GM12874 (cell line): ENCODE results near the gene MYO7A.

Source experiments
- TF ChIP-seq, protein P1 (sequence below): IDR thresholded peaks from 2 replicates; pipeline ENCODE4 v1.5.1; 2011; ENCODE audit warnings: low read depth, mild to moderate bottlenecking, control low read depth, low read length, moderate library complexity; ENCODE audit not compliant: insufficient read depth

Gene MYO7A

DNA sequence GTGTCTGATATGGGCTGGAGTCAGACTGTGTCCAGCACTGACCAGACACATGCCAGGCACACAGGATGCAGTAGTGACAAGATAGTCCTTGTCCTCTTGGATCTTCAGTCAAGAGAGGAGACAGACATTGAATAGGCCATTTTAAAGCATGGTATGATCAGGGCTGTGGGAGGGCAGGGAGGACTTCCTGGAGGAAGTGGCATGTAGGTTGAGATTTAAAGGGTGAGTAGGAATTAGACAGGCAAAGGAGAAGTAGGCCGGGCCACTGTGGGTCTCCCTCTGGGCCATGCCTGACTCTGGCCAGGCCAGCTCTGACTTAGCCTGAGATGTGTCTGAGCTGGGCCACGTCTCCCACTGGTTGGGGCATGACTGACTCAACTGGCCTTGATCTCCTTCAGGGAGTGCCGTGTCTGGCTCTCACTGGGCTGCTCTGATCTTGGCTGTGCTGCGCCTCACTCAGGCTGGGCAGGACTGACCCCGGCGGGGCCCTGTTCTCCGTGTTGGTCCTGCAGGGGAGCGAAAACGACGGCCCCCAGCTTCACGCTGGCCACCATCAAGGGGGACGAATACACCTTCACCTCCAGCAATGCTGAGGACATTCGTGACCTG lies 71.2 kb downstream of the MYO7A start:
- TF ChIP-seq, protein P1, sequence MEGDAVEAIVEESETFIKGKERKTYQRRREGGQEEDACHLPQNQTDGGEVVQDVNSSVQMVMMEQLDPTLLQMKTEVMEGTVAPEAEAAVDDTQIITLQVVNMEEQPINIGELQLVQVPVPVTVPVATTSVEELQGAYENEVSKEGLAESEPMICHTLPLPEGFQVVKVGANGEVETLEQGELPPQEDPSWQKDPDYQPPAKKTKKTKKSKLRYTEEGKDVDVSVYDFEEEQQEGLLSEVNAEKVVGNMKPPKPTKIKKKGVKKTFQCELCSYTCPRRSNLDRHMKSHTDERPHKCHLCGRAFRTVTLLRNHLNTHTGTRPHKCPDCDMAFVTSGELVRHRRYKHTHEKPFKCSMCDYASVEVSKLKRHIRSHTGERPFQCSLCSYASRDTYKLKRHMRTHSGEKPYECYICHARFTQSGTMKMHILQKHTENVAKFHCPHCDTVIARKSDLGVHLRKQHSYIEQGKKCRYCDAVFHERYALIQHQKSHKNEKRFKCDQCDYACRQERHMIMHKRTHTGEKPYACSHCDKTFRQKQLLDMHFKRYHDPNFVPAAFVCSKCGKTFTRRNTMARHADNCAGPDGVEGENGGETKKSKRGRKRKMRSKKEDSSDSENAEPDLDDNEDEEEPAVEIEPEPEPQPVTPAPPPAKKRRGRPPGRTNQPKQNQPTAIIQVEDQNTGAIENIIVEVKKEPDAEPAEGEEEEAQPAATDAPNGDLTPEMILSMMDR: no peak

DNA sequence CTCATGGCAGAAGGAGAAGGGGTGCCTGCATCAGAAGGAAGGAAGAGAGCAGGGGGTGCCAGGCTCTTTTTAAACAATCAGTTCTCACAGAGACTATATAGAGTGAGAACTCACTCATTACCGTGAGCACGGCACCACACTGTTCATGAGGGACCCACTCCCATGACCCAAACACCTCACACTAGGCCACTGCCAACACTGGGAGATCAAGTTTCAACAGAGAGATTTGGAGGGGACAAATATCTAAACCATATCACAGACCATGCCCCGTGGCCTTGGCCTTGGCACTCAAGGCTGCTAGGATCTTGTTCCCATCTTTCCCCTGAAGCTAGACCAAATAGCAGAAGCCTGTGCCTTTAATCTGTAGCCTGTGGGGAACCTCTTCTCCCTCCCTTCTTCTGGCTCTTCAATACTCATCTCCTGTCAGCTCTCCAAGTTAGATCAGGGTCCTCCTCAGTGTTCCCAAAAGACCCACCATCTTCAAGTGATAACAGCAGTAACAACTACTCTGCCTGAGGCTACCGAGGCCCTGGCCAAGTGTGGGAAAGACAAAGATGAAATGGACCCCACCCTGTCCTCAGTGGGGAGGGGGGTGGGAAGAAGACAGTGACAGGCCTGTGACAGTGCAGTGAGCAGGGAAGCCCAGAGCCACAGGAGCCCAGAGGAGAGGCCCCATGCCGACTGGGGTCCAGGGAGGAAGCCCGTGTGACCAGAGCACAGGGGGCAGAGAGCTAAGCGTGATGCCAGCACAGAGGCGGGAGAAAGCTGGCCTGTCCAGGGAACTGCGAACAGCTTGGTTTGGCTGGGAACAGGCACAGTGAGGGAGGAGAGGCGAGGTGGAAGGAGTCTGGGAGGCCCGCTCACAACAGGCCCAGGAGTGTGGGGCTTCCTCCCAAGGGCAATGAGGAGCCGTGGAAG lies 72.6 kb downstream of the MYO7A start:
- TF ChIP-seq, protein P1: no peak

DNA sequence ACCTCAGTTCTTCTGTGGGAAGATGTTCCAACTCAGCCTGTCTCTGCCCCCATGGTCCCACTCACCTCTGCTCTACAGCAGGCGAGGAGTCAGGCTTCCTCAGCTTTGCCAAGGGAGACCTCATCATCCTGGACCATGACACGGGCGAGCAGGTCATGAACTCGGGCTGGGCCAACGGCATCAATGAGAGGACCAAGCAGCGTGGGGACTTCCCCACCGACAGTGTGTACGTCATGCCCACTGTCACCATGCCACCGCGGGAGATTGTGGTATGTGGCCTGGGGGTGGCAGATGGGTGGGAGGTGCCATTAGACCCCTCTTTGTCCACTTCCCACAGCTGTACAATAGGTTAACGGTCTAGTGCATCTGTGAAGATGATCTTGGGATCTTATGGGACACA lies 73.3 kb downstream of the MYO7A start:
- TF ChIP-seq, protein P1: no peak

DNA sequence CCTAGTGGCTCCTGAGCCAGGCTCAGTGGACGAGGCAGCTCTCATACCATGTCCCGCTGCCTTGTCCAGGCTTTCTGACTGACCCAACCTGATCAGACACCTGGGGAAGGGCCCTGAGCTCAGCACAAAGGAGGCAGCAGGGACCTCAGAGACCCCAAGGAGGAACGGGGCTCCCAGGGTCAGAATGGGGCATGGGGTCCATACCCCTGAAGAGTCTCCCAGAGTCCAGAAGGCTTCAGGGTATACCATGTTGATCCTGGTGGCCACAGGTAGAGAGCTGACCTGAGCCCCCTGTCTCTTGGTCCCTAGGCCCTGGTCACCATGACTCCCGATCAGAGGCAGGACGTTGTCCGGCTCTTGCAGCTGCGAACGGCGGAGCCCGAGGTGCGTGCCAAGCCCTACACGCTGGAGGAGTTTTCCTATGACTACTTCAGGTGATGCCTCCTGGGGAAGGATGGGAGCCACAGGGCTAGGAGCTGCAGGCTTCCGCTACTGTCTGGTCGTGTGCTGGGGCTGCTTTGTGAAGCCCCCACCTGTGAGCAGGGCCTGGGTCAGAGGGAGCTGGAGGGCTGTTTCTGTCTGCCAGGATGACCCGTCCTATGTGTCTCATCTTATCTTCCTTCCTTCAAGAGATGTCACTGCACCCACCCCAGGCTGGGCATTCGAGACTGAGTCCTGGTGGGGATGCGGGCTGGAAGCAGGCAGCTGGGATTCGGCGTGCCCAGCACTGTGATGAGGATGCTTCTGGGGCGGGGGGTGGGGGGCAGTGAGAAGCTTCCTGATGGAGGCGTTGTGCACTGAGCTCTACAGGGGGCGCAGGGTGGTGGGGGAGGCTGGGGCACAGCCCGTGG lies 74.2 kb downstream of the MYO7A start:
- TF ChIP-seq, protein P1: no peak

DNA sequence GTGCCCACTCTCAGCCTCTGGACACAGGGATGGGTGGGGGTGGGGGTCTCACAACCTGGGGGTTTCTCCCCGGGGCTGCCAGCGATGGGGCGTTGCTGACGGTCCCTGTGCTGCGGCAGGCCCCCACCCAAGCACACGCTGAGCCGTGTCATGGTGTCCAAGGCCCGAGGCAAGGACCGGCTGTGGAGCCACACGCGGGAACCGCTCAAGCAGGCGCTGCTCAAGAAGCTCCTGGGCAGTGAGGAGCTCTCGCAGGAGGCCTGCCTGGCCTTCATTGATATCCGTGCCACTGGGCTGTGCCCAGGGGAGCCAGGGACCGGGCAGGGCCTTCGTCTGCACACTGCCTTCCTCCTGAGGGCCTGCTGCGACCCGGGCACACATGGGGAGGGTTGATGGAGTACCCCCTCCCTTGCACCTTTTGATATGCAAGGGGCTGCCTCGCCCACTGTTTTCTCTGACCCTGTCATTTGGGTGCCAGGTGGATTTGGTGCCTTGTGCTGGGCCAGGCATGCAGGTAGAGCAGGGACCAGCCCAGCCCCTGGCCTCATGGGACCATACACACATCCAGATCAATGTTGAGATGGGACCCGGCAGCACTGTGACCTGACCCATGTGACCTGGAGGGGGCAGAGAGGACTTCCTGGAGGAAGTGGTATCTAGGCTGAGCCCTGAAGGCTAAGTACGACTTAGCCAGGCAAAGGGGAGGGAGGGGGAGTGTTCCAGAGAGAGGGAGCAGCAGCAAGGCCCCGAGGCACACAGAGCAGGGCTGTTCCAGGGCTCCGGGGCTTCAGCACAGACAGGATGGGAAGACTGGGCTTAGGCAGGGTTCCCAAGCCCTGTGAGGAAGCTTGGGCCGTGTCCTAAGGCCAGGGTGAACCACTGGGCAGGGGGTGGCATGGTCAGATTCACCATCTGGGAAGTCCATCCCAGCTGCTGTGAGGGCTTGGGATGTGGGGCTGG lies 75.2 kb downstream of the MYO7A start:
- TF ChIP-seq, protein P1: no peak

DNA sequence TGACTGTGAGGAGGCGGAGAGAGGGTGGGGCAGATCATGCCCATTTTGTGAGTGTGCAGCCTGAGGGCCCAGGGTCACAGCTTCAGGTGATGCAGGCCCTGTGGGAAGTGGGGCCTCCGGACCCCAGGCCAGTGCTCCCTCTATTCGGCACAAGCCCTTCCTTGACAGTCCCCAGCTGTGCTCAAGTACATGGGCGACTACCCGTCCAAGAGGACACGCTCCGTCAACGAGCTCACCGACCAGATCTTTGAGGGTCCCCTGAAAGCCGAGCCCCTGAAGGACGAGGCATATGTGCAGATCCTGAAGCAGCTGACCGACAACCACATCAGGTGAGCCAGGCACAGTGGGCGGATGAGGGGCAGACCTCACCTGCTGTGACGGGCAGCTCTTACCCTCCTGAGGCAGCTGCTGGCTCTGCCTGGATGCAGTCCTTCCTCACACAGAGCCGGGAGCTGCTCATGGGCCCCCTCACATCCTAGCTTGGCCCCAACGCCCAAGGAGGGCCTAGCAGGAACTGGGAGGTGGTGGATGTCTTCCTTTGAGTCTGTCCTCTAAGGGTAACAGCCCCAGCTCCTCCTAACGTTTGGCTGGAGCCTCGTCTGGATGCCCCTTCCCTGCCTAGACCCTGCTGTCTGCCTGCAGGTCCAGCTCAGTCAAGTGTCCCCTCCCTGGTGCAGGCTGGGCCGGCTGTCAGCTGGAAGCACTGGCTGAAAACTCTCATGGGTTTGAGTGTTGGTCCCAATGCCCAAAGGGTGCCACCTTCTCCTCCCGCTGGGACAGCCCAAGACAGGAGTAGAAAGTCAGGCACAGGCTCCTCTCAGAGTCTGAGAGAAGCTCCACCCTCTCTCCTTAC lies 76.1 kb downstream of the MYO7A start:
- TF ChIP-seq, protein P1: no peak
